Kidney (tissue), 11 donors: Measurements from ENCODE around the gene PGA5. TPM values are rescaled to one million over a fixed set of nuclear protein-coding genes. Genes with fewer than 3 reads are reported as not detected.
"Not testable (repeated sequence)": the region's sequence is repeated elsewhere in the genome, so short reads cannot be mapped to it uniquely, and the experiment has no call there.

Experiments used
- DNase-seq, 5 donors: peaks; one replicate each; pipeline ENCODE4 v3.0.0-alpha.2; 2013 to 2020
- FAIRE-seq: peaks from 2 replicates; lab custom pipeline; 2012; peaks lifted over from hg19 to GRCh38; lab: Jason Lieb, UNC
- H3K27ac ChIP-seq, 2 donors: one replicate each; pipeline ENCODE4 v1.7.0; 2013; ENCODE audit warnings: low read depth in 2 of 2, low read length in 2 of 2, inconsistent platforms in 1 of 2
- H3K27me3 ChIP-seq: one replicate; pipeline ENCODE4 v1.7.1; 2013; ENCODE audit warnings: low read length, inconsistent platforms; ENCODE audit not compliant: control insufficient read depth, insufficient read depth
- H3K36me3 ChIP-seq, 3 donors: one replicate each; pipeline versions ENCODE4 v1.7.0 to v1.7.1; 2013; ENCODE audit warnings: low read length in 3 of 3, control low read depth in 1 of 3, inconsistent platforms in 1 of 3; ENCODE audit not compliant: insufficient read depth in 3 of 3, control insufficient read depth in 2 of 3
- H3K4me1 ChIP-seq, 3 donors: one replicate each; pipeline versions ENCODE4 v1.7.0 to v1.7.1; 2013; ENCODE audit warnings: low read length in 3 of 3, inconsistent platforms in 1 of 3, low read depth in 1 of 3; ENCODE audit not compliant: control insufficient read depth in 2 of 3, insufficient read depth in 2 of 3
- H3K4me3 ChIP-seq, 3 donors: one replicate each; pipeline versions ENCODE4 v1.7.0 to v1.8.1; 2013; ENCODE audit warnings: low read length in 3 of 3, control low read depth in 1 of 3, inconsistent platforms in 1 of 3
- H3K9ac ChIP-seq, 3 donors: one replicate each; pipeline versions ENCODE4 v1.7.0 to v1.7.1; 2013; ENCODE audit warnings: low read length in 3 of 3, control low read depth in 1 of 3, inconsistent platforms in 1 of 3
- H3K9me3 ChIP-seq, 3 donors: one replicate each; pipeline versions ENCODE4 v1.7.0 to v1.7.1; 2013; ENCODE audit warnings: low read length in 3 of 3, control low read depth in 1 of 3, inconsistent platforms in 1 of 3; ENCODE audit not compliant: control insufficient read depth in 2 of 3, insufficient read depth in 1 of 3
- intact Hi-C: fragments of 100-400 bp; cut with DNase I; formaldehyde crosslinking; loops from one replicate; pipeline ENCODE4 v1.11.1; 2022
- polyA plus RNA-seq: library from polyadenylated mRNA; stranded (reverse); fragments of 350-450 nt; fragmentation: Illumina TruSeq; extraction: RNeasy Lipid Tissue Mini Kit (QIAGEN cat#74804); gene quantifications from one replicate; pipeline ENCODE4 v1.2.3, GENCODE V29; 2014; ENCODE audit warnings: low read depth, low replicate concordance; ENCODE audit not compliant: insufficient read depth
- total RNA-seq: library from RNA; stranded (reverse); fragmentation: NEBNext Ultra II Directional; extraction: Animal tissue kit (Norgen Biotek cat#: 25700); gene quantifications from one replicate; pipeline ENCODE4 v1.2.1, GENCODE V29; 2021
- donor health status: control.
- donor health status: control.
- donor health status: DM: yes; HTN: yes; CAD: no.
- donor health status: Normal renal cell carcinoma (clear cell type).

Gene PGA5
- total and polyA plus RNA-seq, 2 donors from 2014 or later = 0.35 TPM; not detected in 1

GRCh38 chr11:61212202-61212601, 28.8 kb upstream of the PGA5 start:
- H3K9ac ChIP-seq, H3K27ac ChIP-seq, H3K36me3 ChIP-seq, H3K27me3 ChIP-seq, H3K9me3 ChIP-seq, H3K4me3 ChIP-seq, intact Hi-C loops, FAIRE-seq, H3K4me1 ChIP-seq, DNase-seq: not testable (repeated sequence)

DNA sequence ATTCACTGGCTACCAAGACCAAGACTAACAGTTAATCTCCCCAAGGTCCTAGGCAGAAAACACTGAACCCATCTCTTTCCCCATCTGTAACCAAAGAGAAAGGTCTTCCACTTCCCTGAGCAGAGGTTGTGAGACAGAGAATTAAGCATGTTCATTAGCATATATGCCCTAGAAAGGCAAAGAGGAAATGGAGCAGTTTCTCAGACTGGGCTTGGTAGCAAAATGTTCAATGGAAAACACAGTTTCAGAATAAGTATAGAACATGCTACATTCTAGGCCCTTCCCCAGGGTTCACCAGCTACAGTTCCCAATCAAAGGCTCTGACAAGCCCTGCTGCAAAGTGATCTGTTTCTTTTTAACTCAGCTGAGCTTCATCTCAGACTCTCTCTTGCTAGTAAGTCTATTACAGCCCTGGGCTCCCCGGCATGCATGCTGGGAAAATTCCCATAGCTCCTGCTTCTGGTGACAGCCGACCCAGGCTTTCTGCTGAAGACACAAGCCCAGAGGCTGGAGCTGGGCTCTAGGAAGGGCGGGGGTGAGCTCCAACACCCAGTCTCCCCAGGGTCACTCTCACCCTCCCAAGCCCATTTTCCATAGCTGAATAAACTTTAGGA, 27.2 kb upstream of the PGA5 start:
- FAIRE-seq, intact Hi-C loops, H3K27ac ChIP-seq, DNase-seq, H3K4me3 ChIP-seq, H3K9me3 ChIP-seq, H3K4me1 ChIP-seq, H3K36me3 ChIP-seq, H3K27me3 ChIP-seq, H3K9ac ChIP-seq: not testable (repeated sequence)

DNA sequence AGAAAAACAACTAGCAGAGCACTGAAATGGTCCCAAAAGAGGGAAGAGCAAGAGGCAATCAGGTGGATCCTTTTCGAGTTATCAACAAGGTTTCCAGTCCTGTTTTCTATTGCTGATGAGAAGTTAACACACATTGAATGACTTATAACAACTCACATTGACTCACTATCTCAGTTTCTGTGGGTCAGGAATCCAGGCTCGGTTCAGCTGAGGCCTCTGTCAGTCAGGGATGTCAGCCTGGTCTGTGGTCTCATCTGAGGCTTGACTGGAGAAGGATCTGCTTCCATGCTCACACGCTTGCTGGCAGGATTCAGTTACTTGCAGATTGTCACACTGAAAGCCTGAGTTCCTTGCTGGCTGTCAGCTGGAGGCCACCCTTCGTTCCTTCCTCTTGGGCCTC, 22.7 kb upstream of the PGA5 start:
- DNase-seq, H3K9me3 ChIP-seq, FAIRE-seq: not testable (repeated sequence)

GRCh38 chr11:61219016-61219415, 22.0 kb upstream of the PGA5 start:
- intact Hi-C loops, FAIRE-seq, DNase-seq, H3K9me3 ChIP-seq, H3K4me1 ChIP-seq, H3K9ac ChIP-seq, H3K4me3 ChIP-seq, H3K27ac ChIP-seq, H3K36me3 ChIP-seq, H3K27me3 ChIP-seq: not testable (repeated sequence)

More for the DNA sequence above, 22.7 kb upstream of the PGA5 start:
- H3K4me3 ChIP-seq, H3K4me1 ChIP-seq, H3K36me3 ChIP-seq, H3K27me3 ChIP-seq, H3K27ac ChIP-seq, H3K9ac ChIP-seq, intact Hi-C loops: not testable (repeated sequence)

DNA sequence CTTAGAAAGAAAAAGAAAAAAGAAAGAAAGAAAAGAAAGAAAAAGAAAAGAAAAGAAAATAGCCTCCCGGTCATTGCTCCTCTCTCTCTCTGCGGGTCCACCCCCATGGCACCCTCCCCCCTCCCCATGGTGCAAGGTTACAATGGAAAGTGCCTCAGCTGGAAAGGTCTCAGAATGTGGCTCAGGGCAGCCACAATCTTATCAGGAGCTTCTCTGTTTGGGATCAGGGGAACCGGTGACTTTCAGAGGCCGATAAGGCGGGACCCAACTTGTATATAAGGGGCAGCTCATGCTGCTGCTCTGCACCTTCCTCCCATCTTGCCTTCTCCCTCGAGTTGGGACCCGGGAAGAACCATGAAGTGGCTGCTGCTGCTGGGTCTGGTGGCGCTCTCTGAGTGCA, 18.9 kb upstream of the PGA5 start, which contains the start of gene PGA4:
TSS of gene PGA4 (plus strand) at position 301 of the 400 bp plus-strand sequence. CDS start at position 355, 54 bp downstream.
- not testable (repeated sequence) for H3K27ac ChIP-seq, FAIRE-seq, H3K4me3 ChIP-seq

GRCh38 chr11:61222692-61223091, 18.3 kb upstream of the PGA5 start:
- H3K4me3 ChIP-seq, H3K9me3 ChIP-seq, H3K4me1 ChIP-seq, FAIRE-seq, DNase-seq, H3K27ac ChIP-seq, H3K9ac ChIP-seq, H3K36me3 ChIP-seq, intact Hi-C loops, H3K27me3 ChIP-seq: not testable (repeated sequence)

More for the DNA sequence above, 18.9 kb upstream of the PGA5 start, which contains the start of gene PGA4:
- H3K9me3 ChIP-seq, H3K9ac ChIP-seq, DNase-seq, intact Hi-C loops, H3K27me3 ChIP-seq, H3K36me3 ChIP-seq, H3K4me1 ChIP-seq: not testable (repeated sequence)

GRCh38 chr11:61226457-61227137, 14.4 kb upstream of the PGA5 start:
- H3K27ac ChIP-seq, H3K36me3 ChIP-seq, H3K4me1 ChIP-seq, DNase-seq, FAIRE-seq, intact Hi-C loops, H3K4me3 ChIP-seq, H3K27me3 ChIP-seq, H3K9ac ChIP-seq, H3K9me3 ChIP-seq: not testable (repeated sequence)

DNA sequence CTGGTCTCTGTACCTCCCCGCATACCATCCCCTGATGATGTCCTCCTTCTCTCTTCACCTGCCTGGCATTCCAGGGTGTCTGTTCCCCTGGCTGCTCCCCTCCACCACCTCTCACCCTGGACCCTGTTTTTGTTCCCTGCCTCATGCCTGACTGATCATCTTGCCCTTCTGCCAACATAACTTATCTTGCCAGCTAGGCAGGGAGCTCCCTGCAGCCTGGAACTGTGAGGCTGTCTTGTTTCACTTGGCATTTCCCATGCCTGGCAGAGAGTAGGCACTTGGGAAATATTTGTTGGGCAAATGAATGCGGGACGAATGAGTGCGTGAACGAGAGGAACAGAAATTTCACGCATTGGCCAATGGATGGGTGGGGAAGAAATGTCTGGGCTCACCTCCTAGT, 11.5 kb upstream of the PGA5 start:
- H3K27ac ChIP-seq, H3K9ac ChIP-seq, H3K4me3 ChIP-seq, H3K36me3 ChIP-seq, H3K4me1 ChIP-seq, H3K9me3 ChIP-seq, DNase-seq, FAIRE-seq, H3K27me3 ChIP-seq, intact Hi-C loops: not testable (repeated sequence)
